GM12891 (cell line): ENCODE results near the gene CMTM6.
"Not testable (repeated sequence)": the region's sequence is repeated elsewhere in the genome, so short reads cannot be mapped to it uniquely, and the experiment has no call there.

Experiments
- DNase-seq: peaks from one replicate; pipeline ENCODE4 v3.0.0; 2011; ENCODE audit warnings: low spot score; ENCODE audit not compliant: insufficient read length
- FAIRE-seq: peaks from 2 replicates; lab custom pipeline; 2011; peaks lifted over from hg19 to GRCh38; lab: Jason Lieb, UNC
- PAX5 ChIP-seq: IDR thresholded peaks from 2 replicates; pipeline ENCODE4 v1.6.1; 2011; ENCODE audit warnings: low read length, moderate library complexity, mild to moderate bottlenecking; ENCODE audit not compliant: insufficient read depth, severe bottlenecking
- POLR2A ChIP-seq: IDR thresholded peaks from 2 replicates; pipeline ENCODE4 v1.6.1; 2011; ENCODE audit warnings: low read depth, low read length, control low read depth
- POLR2AphosphoS5 ChIP-seq: IDR thresholded peaks from 2 replicates; pipeline ENCODE4 v1.6.1; 2011; ENCODE audit warnings: low read depth, low read length, control low read depth
- POU2F2 ChIP-seq: IDR thresholded peaks from 2 replicates; pipeline ENCODE4 v1.6.1; 2011; ENCODE audit warnings: low read depth, mild to moderate bottlenecking, control low read depth, low read length, moderate library complexity
- SPI1 ChIP-seq: IDR thresholded peaks from 2 replicates; pipeline ENCODE4 v1.6.1; 2011; ENCODE audit warnings: low read depth, low read length, control low read depth
- TAF1 ChIP-seq: IDR thresholded peaks from 2 replicates; pipeline ENCODE4 v1.6.1; 2011; ENCODE audit warnings: low read depth, low read length, control low read depth

CMTM6 gene

GRCh38 chr3:32531010-32531647, 28.5 kb upstream of the CMTM6 start:
- TF ChIP-seq POLR2AphosphoS5 (no peak), TAF1 (no peak), SPI1 (no peak), POU2F2 (no peak), PAX5 (no peak), POLR2A (no peak)
- DNase-seq (no peak), FAIRE-seq (peak; percentile 45)

- DNase-seq (no peak), FAIRE-seq (no peak)
- TF ChIP-seq PAX5 (no peak), POLR2A (no peak), POU2F2 (no peak)
These were observed 23.1 kb upstream of the CMTM6 start for GRCh38 chr3:32525720-32526119.

- no peak for DNase-seq
- FAIRE-seq: no peak
- TF ChIP-seq PAX5 (no peak), TAF1 (no peak), POU2F2 (no peak), POLR2AphosphoS5 (no peak), SPI1 (no peak), POLR2A (no peak)
These were observed 20.0 kb upstream of the CMTM6 start for GRCh38 chr3:32522682-32523081.

- DNase-seq, FAIRE-seq: not testable (repeated sequence)
These were observed 16.3 kb upstream of the CMTM6 start for GRCh38 chr3:32518921-32519320.

- FAIRE-seq, DNase-seq: not testable (repeated sequence)
These were observed 14.1 kb upstream of the CMTM6 start for GRCh38 chr3:32516751-32517150.

GRCh38 chr3:32511005-32511404, 8.4 kb upstream of the CMTM6 start:
- DNase-seq (no peak), FAIRE-seq (no peak)
- no peak for TF ChIP-seq POLR2A

GRCh38 chr3:32510075-32510724, 7.5 kb upstream of the CMTM6 start:
- DNase-seq (peak; percentile 42), FAIRE-seq (peak; percentile 95)
- TF ChIP-seq POLR2AphosphoS5: no peak
- TF ChIP-seq SPI1: no peak
- no peak for TF ChIP-seq POU2F2
- no peak for TF ChIP-seq POLR2A
- no peak for TF ChIP-seq PAX5
- no peak for TF ChIP-seq TAF1

- FAIRE-seq: no peak
- no peak for DNase-seq
- TF ChIP-seq SPI1: no peak
- TF ChIP-seq POLR2A: no peak
- no peak for TF ChIP-seq POLR2AphosphoS5
- TF ChIP-seq POU2F2: no peak
- TF ChIP-seq TAF1: no peak
- no peak for TF ChIP-seq PAX5
These were observed 6.1 kb upstream of the CMTM6 start for GRCh38 chr3:32508711-32509110.

GRCh38 chr3:32506466-32506865, 3.8 kb upstream of the CMTM6 start:
- DNase-seq: no peak
- TF ChIP-seq SPI1: no peak
- TF ChIP-seq PAX5: no peak
- TF ChIP-seq POLR2A: no peak
- no peak for TF ChIP-seq TAF1
- TF ChIP-seq POLR2AphosphoS5: no peak
- no peak for TF ChIP-seq POU2F2
- FAIRE-seq: no peak

- FAIRE-seq: no peak
- no peak for TF ChIP-seq POU2F2
- no peak for TF ChIP-seq TAF1
- TF ChIP-seq POLR2AphosphoS5: no peak
- no peak for TF ChIP-seq SPI1
- TF ChIP-seq PAX5: no peak
- no peak for TF ChIP-seq POLR2A
- no peak for DNase-seq
These were observed 264 bp upstream of the CMTM6 start for GRCh38 chr3:32502946-32503286.

- TF ChIP-seq POLR2AphosphoS5 (no peak), PAX5 (no peak), POU2F2 (no peak), TAF1 (no peak), POLR2A (no peak), SPI1 (no peak)
- no peak for DNase-seq
- FAIRE-seq: no peak
These were observed 902 bp downstream of the CMTM6 start for GRCh38 chr3:32501783-32502117.
